GM12892 (cell line): ENCODE measurements around the gene PRSS56.

Experiments used
- POLR2A ChIP-seq: IDR thresholded peaks from 2 replicates; pipeline ENCODE4 v1.6.1; 2011; ENCODE audit warnings: low read depth, low read length, control low read depth
- POLR2AphosphoS5 ChIP-seq: IDR thresholded peaks from 2 replicates; pipeline ENCODE4 v1.6.1; 2011; ENCODE audit warnings: low read depth, low read length, control low read depth
- TAF1 ChIP-seq: IDR thresholded peaks from 2 replicates; pipeline ENCODE4 v1.6.1; 2011; ENCODE audit warnings: low read depth, mild to moderate bottlenecking, control low read depth, low read length, borderline replicate concordance

DNA sequence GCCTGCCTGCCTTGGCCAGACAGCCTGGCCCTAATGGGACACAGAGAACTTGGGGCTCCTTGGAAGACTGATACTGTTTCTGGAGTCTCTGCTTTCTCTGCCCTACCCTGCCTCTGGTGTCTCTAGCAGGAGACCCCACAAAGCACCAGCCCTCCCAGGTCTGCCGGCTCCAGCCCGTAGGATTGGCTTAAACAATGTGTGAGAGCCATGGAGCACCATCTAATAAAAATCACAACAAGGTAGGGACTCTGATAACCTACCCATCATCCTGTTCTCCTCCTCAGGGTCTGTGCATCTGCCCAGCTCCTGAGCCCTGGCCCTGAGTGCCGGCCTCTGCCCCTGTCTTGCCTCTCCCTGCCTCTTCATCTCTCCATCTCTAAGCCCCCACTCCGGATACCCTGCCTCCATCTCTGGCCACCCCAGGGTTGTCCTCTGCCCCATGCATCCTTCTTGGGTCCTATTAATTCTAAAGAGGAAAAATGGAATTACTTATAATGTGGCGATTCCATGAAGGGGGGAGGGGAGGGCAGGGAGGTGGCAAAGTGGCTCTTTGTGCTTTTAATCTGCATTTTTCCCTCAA, 31.4 kb upstream of the PRSS56 start:
- no peak for TF ChIP-seq POLR2AphosphoS5
- TF ChIP-seq TAF1 = no peak
- TF ChIP-seq POLR2A = no peak
